Measurements from ENCODE around the gene TCHP.
"Not testable (repeated sequence)": the region's sequence is repeated elsewhere in the genome, so short reads cannot be mapped to it uniquely, and the experiment has no call there.

Gene TCHP, protein sequence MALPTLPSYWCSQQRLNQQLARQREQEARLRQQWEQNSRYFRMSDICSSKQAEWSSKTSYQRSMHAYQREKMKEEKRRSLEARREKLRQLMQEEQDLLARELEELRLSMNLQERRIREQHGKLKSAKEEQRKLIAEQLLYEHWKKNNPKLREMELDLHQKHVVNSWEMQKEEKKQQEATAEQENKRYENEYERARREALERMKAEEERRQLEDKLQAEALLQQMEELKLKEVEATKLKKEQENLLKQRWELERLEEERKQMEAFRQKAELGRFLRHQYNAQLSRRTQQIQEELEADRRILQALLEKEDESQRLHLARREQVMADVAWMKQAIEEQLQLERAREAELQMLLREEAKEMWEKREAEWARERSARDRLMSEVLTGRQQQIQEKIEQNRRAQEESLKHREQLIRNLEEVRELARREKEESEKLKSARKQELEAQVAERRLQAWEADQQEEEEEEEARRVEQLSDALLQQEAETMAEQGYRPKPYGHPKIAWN

DNA sequence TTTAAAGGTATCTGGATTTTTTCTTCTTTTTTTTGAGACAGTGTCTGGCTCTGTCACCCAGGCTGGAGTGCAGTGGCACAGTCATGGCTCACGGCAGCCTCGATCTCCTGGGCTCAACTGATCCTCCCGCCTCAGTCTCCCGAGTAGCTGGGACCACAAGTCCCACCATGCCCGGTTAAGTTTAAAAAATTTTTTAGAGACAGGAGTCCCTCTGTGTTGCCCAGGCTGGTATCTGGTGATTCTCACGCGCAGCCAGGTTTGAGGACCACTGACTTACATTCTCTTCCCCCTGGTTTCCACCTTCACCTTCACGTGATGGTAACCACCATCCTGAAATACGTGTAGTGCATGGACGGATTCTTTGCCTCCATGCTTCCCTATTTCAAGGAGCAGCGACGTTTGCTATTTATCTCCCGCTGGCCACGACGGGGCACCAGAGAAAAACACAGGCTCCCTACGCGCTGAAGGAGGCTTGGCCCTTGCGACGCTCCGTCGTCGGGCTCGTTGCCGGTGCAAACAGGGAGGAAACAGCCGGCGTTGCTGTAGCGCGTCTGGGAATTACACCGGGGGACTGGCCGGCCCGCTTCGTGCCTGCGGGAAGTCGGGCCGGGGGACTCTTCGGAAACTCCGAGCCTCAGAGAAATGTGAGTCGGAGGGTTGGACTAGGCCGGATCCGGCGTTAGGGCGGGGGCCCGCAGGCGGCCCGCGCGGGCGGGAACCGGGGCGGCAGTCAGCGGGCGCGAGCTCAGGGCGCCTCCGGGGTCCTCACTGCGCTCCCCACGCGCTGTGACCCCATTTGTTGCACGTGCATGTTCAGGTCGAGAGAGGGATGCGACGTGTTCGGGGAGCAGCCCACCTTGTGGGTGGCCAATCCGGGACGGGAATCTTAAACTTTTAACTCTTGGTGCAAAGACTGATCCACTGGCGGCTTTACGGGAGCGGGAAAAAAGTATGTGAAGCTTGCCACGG, at the start of gene TCHP:
Gene TCHP, plus strand, starts transcription at position 492 of the 969 bp plus-strand sequence. CDS start 2,753 bp downstream, outside the sequence.
- H3K4me1 ChIP-seq (ENCODE audit: control insufficient read depth, insufficient read depth, low read length), result peaks cover 8% of the 10 kb centered on the region
- peak within 1 kb of the TSS; percentile 78 for H3K27ac ChIP-seq (ENCODE audit: low read depth, low read length)
- peak within 1 kb of the TSS; percentile 85 for H3K4me3 ChIP-seq (ENCODE audit: low read length)
- H3K36me3 ChIP-seq (ENCODE audit: control insufficient read depth, insufficient read depth, low read length), result peaks cover 14% of the 10 kb centered on the region
- H3K27me3 ChIP-seq (ENCODE audit: control insufficient read depth, insufficient read depth, low read length), result no peaks in the 10 kb centered on the region
- H3K9ac ChIP-seq (ENCODE audit: low read length), result peak within 1 kb of the TSS; percentile 68

DNA sequence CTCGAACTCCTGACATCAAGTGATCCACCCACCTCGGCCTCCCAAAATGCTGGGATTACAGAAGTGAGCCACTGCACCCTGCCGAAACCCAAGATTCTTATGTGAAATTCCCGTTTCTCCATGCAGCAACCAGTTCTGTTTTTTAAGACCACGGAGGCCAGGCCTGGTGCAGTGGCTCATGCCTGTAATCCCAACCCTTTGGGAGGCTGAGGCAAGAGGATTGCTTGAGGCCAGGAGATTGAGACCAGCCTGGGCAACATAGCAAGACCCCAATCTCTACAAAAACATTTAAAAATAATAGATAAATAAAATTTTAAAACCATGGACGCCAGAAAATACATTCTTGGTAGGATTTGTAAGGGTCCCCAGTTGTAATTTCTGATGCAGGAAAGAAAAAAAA, 49.6 kb upstream of the TCHP start:
- not testable (repeated sequence) for H3K4me1 ChIP-seq (ENCODE audit: control insufficient read depth, insufficient read depth, low read length); H3K9ac ChIP-seq (ENCODE audit: low read length); H3K36me3 ChIP-seq (ENCODE audit: control insufficient read depth, insufficient read depth, low read length); H3K4me3 ChIP-seq (ENCODE audit: low read length); H3K27me3 ChIP-seq (ENCODE audit: control insufficient read depth, insufficient read depth, low read length); H3K27ac ChIP-seq (ENCODE audit: low read depth, low read length)

DNA sequence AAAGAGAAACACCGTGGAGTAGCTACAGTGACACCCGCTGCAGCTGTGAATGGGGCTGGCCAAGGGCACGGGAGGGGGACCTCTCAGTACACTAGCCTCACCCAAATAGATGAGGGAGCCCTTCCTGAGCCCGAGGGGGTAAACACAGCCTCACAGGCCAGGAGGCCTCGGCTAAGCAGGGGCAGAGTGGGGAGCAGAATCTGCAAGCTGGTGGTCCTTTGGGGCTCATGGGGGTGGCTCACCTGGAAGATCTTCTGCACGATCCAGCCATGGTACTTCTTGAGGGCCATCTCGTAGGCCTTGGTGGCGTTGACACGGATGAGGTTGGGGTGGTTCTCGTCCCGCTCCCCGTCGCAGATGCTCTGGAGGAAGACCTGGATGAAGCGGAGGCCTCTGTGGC, 44.7 kb upstream of the TCHP start:
- H3K4me3 ChIP-seq (ENCODE audit: low read length), result no peak overlapping the region
- H3K9ac ChIP-seq (ENCODE audit: low read length), result no peak overlapping the region
- no peaks in the 10 kb centered on the region for H3K4me1 ChIP-seq (ENCODE audit: control insufficient read depth, insufficient read depth, low read length)
- no peaks in the 10 kb centered on the region for H3K27me3 ChIP-seq (ENCODE audit: control insufficient read depth, insufficient read depth, low read length)
- no peak overlapping the region for H3K27ac ChIP-seq (ENCODE audit: low read depth, low read length)
- H3K36me3 ChIP-seq (ENCODE audit: control insufficient read depth, insufficient read depth, low read length), result peaks cover 20% of the 10 kb centered on the region

DNA sequence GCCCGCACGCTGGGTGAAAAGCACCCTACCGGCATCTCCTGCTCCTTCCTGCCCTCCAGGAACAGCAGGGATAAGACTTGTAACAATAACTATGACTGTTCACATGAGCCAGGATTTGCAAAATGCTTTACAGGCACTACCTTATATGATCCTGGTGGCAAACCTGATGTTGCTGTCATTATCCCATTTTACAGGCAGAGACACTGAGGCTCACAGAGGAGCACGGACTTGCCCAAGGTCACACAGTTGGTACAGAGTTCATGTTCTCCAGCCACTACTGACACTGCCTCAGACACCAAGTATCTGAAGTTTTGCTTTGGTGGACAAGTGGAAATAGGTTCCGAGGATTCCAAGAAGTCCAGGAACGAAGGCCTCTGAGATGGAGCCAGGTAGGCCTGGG, 42.4 kb upstream of the TCHP start:
- no peak overlapping the region for H3K9ac ChIP-seq (ENCODE audit: low read length)
- no peak overlapping the region for H3K27ac ChIP-seq (ENCODE audit: low read depth, low read length)
- no peaks in the 10 kb centered on the region for H3K4me1 ChIP-seq (ENCODE audit: control insufficient read depth, insufficient read depth, low read length)
- peaks cover 17% of the 10 kb centered on the region for H3K36me3 ChIP-seq (ENCODE audit: control insufficient read depth, insufficient read depth, low read length)
- H3K27me3 ChIP-seq (ENCODE audit: control insufficient read depth, insufficient read depth, low read length), result no peaks in the 10 kb centered on the region
- H3K4me3 ChIP-seq (ENCODE audit: low read length), result no peak overlapping the region

DNA sequence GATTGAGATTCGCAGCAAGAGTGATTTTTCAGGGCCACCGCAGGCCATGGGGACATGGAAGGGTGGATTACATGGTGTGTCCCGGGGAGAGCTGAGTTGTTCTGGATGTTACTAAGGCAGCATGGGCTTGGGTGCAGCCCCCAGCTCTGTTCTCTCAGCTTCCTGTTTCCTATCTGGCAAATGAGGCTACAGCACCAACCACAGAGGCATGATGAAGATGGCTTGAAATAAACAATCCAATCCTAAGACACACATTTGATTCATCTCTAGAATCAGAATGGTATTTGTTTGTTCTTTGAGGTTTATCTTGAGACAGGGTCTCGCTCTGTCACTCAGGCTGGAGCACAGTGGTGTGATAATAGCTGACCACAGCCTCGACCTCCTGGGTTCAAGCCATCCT, 41.3 kb upstream of the TCHP start:
- no peak overlapping the region for H3K9ac ChIP-seq (ENCODE audit: low read length)
- no peak overlapping the region for H3K27ac ChIP-seq (ENCODE audit: low read depth, low read length)
- H3K4me1 ChIP-seq (ENCODE audit: control insufficient read depth, insufficient read depth, low read length), result no peaks in the 10 kb centered on the region
- H3K4me3 ChIP-seq (ENCODE audit: low read length), result no peak overlapping the region
- no peaks in the 10 kb centered on the region for H3K27me3 ChIP-seq (ENCODE audit: control insufficient read depth, insufficient read depth, low read length)
- peaks cover 17% of the 10 kb centered on the region for H3K36me3 ChIP-seq (ENCODE audit: control insufficient read depth, insufficient read depth, low read length)

DNA sequence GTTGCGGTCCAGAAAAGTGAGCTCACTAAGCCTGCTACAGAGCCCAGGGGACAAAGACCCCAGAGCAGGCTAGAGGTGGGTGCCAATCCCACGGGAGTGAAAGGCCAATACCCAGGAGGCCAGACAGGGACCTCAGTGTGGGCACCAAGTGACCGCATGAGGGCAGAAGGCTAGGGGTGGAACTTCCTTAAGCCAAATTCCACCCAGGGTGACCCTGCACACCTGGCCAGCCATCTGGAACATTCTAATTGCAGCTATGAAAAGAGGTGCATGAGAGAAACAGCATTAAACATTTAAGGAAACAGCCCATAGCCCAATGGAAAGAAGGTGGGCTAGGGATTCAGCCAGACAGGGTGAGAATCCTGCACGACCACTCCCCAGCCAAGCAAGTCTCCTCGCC, 39.1 kb upstream of the TCHP start:
- Histone ChIP-seq H3K9ac (ENCODE audit: low read length) (no peak overlapping the region), H3K27ac (ENCODE audit: low read depth, low read length) (no peak overlapping the region), H3K4me3 (ENCODE audit: low read length) (no peak overlapping the region), H3K27me3 (ENCODE audit: control insufficient read depth, insufficient read depth, low read length) (no peaks in the 10 kb centered on the region), H3K4me1 (ENCODE audit: control insufficient read depth, insufficient read depth, low read length) (no peaks in the 10 kb centered on the region), H3K36me3 (ENCODE audit: control insufficient read depth, insufficient read depth, low read length) (peaks cover 17% of the 10 kb centered on the region)

DNA sequence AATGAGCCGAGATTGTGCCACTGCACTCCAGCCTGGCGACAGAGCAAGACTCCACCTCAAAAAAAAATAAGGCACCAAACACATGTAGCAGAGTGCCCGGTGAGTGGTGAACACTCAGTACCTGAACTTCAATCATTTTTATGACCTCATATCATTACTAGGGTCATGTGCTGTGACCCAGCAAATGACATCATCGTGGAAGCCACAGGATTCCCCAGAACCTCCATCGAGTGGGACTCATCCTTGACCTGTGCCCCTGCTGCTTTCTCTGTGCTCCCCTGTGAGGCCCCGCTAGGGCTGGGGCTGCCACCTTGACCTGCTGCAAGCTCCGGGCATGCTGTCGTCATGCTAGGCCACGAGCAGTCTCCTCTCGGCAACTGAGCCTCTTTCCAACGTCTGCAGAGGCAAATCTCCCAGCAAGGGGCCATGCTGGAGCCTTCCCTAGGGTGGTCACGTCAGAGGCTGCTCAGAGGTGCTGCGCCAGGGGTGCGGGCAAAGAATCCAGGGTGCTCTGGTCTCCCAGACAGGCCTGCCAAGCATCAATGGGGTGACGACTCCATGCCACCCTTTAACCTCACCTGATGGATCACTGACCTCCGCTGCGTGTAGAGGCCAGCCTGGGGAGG, 38.3 kb upstream of the TCHP start:
- H3K36me3 ChIP-seq (ENCODE audit: control insufficient read depth, insufficient read depth, low read length), result peaks cover 17% of the 10 kb centered on the region
- H3K9ac ChIP-seq (ENCODE audit: low read length), result no peak overlapping the region
- no peaks in the 10 kb centered on the region for H3K27me3 ChIP-seq (ENCODE audit: control insufficient read depth, insufficient read depth, low read length)
- H3K4me1 ChIP-seq (ENCODE audit: control insufficient read depth, insufficient read depth, low read length), result no peaks in the 10 kb centered on the region
- H3K27ac ChIP-seq (ENCODE audit: low read depth, low read length), result no peak overlapping the region
- no peak overlapping the region for H3K4me3 ChIP-seq (ENCODE audit: low read length)

DNA sequence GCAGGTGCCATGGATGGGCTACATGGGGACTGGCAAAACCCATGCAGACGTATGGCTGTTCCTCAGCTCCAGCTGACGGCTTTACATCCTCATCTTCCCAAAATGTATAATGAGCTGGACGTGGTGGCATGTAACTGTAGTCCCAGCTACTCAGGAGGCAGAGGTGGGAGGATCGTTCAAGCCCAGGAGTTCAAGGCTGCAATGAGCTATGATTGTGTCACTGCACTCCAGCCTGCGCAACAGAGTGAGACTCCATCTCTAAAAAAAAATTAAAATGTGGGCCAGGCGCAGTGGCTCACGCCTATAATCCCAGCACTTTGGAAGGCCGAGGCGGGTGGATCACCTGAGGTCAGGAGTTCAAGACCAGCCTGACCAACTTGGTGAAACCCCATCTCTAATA, 37.6 kb upstream of the TCHP start:
- H3K27me3 ChIP-seq (ENCODE audit: control insufficient read depth, insufficient read depth, low read length); H3K4me3 ChIP-seq (ENCODE audit: low read length); H3K27ac ChIP-seq (ENCODE audit: low read depth, low read length); H3K9ac ChIP-seq (ENCODE audit: low read length); H3K4me1 ChIP-seq (ENCODE audit: control insufficient read depth, insufficient read depth, low read length): not testable (repeated sequence)
- peaks cover 12% of the 10 kb centered on the region for H3K36me3 ChIP-seq (ENCODE audit: control insufficient read depth, insufficient read depth, low read length)

- no peaks in the 10 kb centered on the region for H3K27me3 ChIP-seq (ENCODE audit: control insufficient read depth, insufficient read depth, low read length)
- H3K4me1 ChIP-seq (ENCODE audit: control insufficient read depth, insufficient read depth, low read length), result no peaks in the 10 kb centered on the region
- H3K9ac ChIP-seq (ENCODE audit: low read length), result no peak overlapping the region
- peak overlapping the region; percentile 14 for H3K27ac ChIP-seq (ENCODE audit: low read depth, low read length)
- peak overlapping the region; percentile 19 for H3K4me3 ChIP-seq (ENCODE audit: low read length)
- no peaks in the 10 kb centered on the region for H3K36me3 ChIP-seq (ENCODE audit: control insufficient read depth, insufficient read depth, low read length)
These were observed 36.0 kb upstream of the TCHP start for GRCh38 chr12:109863847-109864712.

DNA sequence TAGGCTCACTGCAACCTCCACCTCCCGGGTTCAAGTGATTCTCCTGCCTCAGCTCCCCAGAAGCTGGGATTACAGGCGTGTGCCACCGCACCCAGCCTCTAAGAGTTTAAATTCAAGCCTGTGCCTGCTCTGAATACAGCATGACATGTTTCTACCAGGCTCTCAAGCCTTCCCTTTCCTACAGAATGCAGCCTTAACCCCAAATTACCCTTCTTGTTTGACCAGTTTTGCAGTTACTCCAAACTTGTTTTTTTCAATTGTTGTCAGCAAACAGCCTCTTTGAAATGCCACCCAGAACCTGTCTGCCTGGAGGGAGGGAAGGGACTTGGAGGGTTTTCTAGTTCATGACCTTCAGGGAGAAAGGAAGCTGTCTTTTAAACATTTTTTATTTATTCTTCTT, 35.2 kb upstream of the TCHP start:
- no peak overlapping the region for H3K27ac ChIP-seq (ENCODE audit: low read depth, low read length)
- peak overlapping the region; percentile 19 for H3K4me3 ChIP-seq (ENCODE audit: low read length)
- H3K36me3 ChIP-seq (ENCODE audit: control insufficient read depth, insufficient read depth, low read length), result no peaks in the 10 kb centered on the region
- no peaks in the 10 kb centered on the region for H3K4me1 ChIP-seq (ENCODE audit: control insufficient read depth, insufficient read depth, low read length)
- H3K27me3 ChIP-seq (ENCODE audit: control insufficient read depth, insufficient read depth, low read length), result no peaks in the 10 kb centered on the region
- H3K9ac ChIP-seq (ENCODE audit: low read length), result no peak overlapping the region

- no peaks in the 10 kb centered on the region for H3K4me1 ChIP-seq (ENCODE audit: control insufficient read depth, insufficient read depth, low read length)
These were observed 31.7 kb upstream of the TCHP start for GRCh38 chr12:109868182-109869051.

More at GRCh38 chr12:109868182-109869051, 31.7 kb upstream of the TCHP start:
- Histone ChIP-seq H3K27me3 (ENCODE audit: control insufficient read depth, insufficient read depth, low read length) (no peaks in the 10 kb centered on the region), H3K4me3 (ENCODE audit: low read length) (no peak overlapping the region), H3K9ac (ENCODE audit: low read length) (no peak overlapping the region), H3K27ac (ENCODE audit: low read depth, low read length) (no peak overlapping the region), H3K36me3 (ENCODE audit: control insufficient read depth, insufficient read depth, low read length) (no peaks in the 10 kb centered on the region)
